SK-N-SH (cell line): ENCODE data around the gene SSR4.

Experiments used
- CTCF ChIP-seq: fragments of 200-600 bp; sonication (generic); IDR thresholded peaks from 2 replicates; pipeline ENCODE4 v1.6.1; 2017; ENCODE audit warnings: antibody characterized with exemption, mild to moderate bottlenecking, moderate library complexity
- EZH2phosphoT487 ChIP-seq: fragments of 200-600 bp; sonication (generic); IDR thresholded peaks from 2 replicates; pipeline ENCODE4 v1.6.1; 2017; ENCODE audit warnings: low read depth, mixed run types, mild to moderate bottlenecking, antibody characterized with exemption, moderate library complexity, borderline replicate concordance
- JUND ChIP-seq: IDR thresholded peaks from 2 replicates; pipeline ENCODE4 v1.4.0; 2012
- POLR2AphosphoS5 ChIP-seq: IDR thresholded peaks from 2 replicates; pipeline ENCODE4 v1.6.1; 2012; ENCODE audit warnings: low read depth, low read length
- RAD21 ChIP-seq: IDR thresholded peaks from 2 replicates; pipeline ENCODE4 v1.6.1; 2012; ENCODE audit warnings: mild to moderate bottlenecking, low read length
- SMC3 ChIP-seq: IDR thresholded peaks from 2 replicates; pipeline ENCODE4 v1.6.1; 2012; ENCODE audit warnings: low read depth, low read length, improper control_type of control experiment
- YY1 ChIP-seq: IDR thresholded peaks from 2 replicates; pipeline ENCODE4 v1.4.0; 2012; ENCODE audit warnings: low read depth, mild to moderate bottlenecking

- TF ChIP-seq JUND (no peak), CTCF (no peak), YY1 (no peak), EZH2phosphoT487 (no peak), RAD21 (no peak), SMC3 (no peak), POLR2AphosphoS5 (no peak)
Measured at GRCh38 chrX:153750127-153750774, 44.2 kb upstream of the SSR4 start.
